GM12892 (cell line): Measurements from ENCODE around the gene RSPH1.

Experiments
- POLR2A ChIP-seq: IDR thresholded peaks from 2 replicates; pipeline ENCODE4 v1.6.1; 2011; ENCODE audit warnings: low read depth, low read length, control low read depth
- POLR2AphosphoS5 ChIP-seq: IDR thresholded peaks from 2 replicates; pipeline ENCODE4 v1.6.1; 2011; ENCODE audit warnings: low read depth, low read length, control low read depth
- TAF1 ChIP-seq: IDR thresholded peaks from 2 replicates; pipeline ENCODE4 v1.6.1; 2011; ENCODE audit warnings: low read depth, mild to moderate bottlenecking, control low read depth, low read length, borderline replicate concordance

GRCh38 chr21:42447182-42447581 lies 48.8 kb downstream of the RSPH1 start:
- no peak for TF ChIP-seq TAF1
- TF ChIP-seq POLR2A, result no peak
- TF ChIP-seq POLR2AphosphoS5, result no peak
